ENCODE measurements around the gene VIPR2.

DNA sequence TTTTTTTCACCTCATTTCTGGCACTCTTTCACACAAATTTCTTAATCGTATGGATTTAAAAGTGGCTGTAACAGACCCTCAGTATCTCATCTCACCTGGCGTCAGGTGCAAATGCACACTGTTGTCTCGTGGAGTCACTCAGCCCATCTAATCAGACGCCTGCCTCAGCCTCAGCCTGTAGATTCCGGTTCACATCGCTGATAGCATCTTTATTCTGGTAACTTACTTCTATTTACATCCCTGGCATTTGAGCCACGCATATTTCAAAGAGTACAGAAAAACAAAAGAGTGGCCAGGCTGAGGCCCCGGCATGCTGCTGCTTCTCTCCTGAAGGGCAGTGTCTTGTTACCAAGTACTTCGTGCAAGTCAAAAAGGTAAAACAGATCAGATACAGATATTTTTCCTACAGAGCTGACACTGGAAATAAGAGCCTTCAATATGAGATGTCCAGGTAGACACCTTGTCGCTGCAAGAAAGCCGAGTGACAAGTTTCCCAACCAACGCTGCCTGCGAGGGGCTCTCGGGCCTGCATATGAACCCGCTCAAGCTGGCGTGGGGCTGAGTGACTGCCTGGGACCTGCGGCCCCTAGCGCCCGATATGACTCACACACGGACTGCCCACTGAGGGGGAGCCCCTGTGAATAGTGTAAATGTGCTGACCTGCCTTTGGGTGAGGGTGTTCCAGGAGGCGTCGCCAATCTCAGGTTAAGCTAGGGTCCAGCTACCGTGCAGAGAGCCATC is 4.3 kb downstream of the VIPR2 start:
- TF ChIP-seq, protein P1, sequence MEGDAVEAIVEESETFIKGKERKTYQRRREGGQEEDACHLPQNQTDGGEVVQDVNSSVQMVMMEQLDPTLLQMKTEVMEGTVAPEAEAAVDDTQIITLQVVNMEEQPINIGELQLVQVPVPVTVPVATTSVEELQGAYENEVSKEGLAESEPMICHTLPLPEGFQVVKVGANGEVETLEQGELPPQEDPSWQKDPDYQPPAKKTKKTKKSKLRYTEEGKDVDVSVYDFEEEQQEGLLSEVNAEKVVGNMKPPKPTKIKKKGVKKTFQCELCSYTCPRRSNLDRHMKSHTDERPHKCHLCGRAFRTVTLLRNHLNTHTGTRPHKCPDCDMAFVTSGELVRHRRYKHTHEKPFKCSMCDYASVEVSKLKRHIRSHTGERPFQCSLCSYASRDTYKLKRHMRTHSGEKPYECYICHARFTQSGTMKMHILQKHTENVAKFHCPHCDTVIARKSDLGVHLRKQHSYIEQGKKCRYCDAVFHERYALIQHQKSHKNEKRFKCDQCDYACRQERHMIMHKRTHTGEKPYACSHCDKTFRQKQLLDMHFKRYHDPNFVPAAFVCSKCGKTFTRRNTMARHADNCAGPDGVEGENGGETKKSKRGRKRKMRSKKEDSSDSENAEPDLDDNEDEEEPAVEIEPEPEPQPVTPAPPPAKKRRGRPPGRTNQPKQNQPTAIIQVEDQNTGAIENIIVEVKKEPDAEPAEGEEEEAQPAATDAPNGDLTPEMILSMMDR (IDR thresholded peaks at IDR 0.05) = no peak
- TF ChIP-seq POLR2A (IDR thresholded peaks at IDR 0.05) = no peak

All from suprapubic skin (tissue), 3 donors.